HG03175 (cell line): ENCODE results near the gene ULK3.

Source experiments
- ATAC-seq: cut with Tn5 transposase; IDR thresholded peaks from one replicate; pipeline ENCODE4 v1.9.1; 2021; ENCODE audit warnings: mild to moderate bottlenecking, moderate library complexity; ENCODE audit not compliant: unreplicated experiment

The ULK3 gene

DNA sequence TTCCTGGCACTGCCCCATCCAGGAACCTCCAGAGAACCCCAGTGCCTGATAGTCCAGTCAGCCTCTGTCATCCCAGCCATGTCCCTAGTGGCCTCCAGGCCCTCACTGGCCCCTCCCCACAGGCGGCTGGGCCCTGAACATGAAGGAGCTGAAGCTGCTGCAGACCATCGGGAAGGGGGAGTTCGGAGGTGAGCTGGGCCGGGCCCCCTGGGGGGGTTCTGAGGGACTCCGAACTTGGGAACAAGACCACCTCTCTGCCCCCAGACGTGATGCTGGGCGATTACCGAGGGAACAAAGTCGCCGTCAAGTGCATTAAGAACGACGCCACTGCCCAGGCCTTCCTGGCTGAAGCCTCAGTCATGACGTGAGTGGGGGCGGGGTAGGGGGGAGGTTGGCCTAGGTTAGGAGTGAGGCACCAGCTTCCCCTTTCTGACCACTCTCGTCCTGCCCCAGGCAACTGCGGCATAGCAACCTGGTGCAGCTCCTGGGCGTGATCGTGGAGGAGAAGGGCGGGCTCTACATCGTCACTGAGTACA is 42.3 kb downstream of the ULK3 start:
- ATAC-seq, result no peak

DNA sequence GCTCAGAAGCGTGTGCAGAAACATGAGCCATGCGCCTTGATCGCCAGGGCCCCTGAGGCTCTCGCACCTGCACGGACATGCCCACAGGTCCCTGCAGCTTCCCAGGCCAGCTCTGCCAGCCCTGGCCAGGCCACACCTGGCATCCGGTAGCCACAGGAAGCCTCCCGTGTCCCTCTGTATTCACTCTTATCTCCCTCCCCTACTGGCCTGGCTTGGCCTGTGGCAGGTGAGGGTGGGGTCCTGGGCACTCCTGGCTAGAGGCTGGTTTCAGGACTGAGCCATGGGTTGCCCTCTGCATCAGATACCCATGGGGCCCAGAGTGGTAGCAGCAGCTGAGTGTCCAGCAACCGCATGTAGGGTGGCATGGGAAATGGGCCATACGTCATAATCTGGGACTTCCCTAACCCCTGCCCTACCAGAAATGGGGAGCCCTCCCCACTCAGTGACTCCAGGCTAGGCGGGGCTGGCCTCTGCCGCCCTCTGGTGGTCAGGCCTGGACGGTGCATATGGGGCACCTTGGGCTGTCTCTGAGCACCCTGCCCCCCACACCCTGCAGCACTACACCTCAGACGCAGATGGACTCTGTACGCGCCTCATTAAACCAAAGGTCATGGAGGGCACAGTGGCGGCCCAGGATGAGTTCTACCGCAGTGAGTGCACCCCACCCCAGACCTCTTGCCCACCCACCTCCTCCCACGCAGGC is 42.9 kb downstream of the ULK3 start:
- ATAC-seq, result peak; percentile 67

DNA sequence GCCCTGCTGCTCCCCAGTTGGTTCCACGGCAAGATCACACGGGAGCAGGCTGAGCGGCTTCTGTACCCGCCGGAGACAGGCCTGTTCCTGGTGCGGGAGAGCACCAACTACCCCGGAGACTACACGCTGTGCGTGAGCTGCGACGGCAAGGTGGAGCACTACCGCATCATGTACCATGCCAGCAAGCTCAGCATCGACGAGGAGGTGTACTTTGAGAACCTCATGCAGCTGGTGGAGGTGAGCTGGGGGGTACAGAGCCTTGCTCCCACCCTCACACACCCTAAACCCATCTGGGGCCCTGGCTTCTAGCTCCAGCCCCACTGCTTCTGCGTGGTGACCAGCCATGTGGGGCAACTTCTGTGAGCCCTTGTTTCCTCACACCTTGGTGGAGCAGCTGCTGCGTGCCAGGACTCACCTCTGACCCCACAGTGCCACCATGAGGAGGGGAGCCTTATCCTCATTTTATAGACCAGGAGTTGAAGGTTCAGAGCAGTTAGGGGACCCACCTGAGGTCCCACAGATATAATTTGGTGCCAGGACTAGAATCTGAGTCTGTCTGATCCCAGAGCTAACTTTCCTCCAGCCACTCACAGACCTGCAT is 43.6 kb downstream of the ULK3 start:
- ATAC-seq, result no peak

DNA sequence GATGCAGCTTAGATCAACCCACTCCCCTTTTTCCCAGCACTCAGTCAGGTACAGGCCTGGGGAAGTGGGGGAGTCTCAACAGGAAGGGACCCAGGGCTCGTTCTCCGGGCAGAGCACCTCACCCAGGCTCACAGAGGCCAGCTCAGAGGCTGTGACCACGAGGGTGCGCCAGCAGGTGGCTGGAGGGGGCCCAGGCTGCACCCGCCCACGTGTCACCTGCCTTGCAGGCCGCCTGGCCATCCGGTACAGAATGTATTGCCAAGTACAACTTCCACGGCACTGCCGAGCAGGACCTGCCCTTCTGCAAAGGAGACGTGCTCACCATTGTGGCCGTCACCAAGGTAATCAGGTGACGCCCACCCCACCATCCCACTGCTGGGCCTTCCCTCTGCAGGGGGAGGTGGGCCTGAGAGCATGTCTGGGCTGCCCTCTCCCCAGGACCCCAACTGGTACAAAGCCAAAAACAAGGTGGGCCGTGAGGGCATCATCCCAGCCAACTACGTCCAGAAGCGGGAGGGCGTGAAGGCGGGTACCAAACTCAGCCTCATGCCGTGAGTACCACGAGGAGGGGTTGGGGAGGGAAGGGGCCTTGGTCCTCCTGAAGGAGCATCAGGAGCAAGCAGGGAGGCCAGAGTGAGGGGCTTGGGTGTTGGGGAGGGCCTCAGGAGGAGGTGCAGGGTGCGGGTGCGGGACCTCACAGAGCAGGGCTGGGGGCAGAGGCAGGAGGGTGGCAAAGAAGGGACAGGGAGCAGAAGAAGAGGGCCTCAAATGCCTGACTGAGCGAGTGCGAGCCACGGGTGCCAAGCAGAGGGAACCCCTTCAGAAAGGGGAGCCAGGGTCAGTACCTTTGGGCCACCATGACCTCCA is 44.3 kb downstream of the ULK3 start:
- peak; percentile 50 for ATAC-seq

DNA sequence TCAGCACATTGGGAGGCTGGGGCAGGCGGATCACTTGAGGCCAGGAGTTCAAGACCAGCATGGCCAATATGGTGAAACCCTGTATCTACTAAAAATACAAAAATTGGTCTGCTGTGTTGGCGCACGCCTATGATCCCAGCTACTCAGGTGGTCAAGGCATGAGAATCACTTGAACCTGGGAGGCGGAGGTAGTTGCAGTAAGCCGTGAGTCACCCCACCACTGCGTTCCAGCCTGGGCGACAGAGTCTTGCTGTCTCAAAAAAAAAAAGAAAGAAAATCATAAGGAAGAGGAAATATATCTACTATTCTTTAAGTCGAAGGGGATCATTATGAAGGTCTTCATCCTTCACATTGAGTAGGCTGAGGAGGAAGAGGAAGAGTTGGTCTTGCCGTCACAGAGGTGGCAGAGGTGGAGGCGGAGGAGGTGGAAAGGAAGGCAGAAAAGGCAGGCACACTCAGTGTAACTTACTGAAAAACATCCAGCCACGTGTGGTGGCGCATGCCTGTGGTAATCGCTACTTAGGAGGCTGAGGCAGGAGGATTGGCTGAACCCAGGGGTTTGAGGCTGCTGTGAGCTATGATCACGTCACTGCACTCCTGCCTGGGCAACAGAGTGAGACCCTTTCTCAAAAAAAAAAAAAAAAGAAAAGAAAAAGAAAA is 46.9 kb downstream of the ULK3 start:
- no peak for ATAC-seq

DNA sequence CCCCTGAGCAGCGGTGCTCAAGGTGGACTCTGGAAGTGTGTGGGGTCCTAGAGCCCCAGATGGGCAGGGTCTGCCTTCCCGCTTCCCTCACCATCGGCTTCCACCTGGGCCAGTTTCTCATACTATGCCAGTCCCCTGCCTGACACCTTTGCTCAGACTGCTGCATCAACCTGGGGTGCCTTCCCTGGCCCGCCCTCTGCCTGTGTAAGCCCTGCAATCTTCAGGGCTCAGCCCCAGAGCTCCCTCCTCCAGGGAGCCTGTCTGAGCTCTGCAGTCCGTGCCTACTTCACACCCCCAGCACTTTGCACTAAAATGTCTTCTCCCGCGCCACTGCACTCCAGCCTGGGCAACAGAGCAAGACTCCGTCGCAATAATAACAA is 48.0 kb downstream of the ULK3 start:
- no peak for ATAC-seq

DNA sequence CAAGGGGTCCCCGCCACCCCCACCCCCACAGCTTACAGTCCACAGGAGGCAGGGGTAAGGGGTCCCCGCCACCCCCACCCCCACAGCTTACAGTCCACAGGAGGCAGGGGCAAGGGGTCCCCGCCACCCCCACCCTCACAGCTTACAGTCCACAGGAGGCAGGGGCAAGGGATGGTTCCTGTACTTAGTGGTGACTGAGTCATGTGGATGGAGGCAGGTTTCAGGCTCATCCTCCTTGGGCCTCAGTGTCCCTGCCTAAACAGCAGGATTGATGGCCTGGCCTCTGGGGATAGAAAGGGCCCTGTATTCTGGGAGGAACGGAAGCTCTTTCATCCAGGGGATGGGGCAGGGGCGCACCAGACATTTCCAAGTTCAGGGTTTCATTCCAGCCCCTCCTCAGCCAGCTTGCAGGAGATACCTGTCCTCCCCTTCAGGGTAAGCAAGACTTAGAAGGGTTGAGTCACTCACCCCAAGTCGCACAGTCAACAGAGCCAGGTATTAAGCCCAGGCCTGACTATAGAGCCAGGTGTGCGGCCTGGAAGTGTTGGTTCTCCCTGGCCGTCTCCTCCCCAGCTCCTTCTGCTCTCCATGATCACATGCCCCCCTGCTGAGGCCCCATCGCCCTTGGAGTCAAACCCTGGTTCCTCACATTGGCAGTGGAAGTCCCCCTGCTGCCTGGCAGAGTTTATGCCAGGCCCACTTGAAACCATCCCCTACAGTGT is 48.5 kb downstream of the ULK3 start:
- no peak for ATAC-seq

DNA sequence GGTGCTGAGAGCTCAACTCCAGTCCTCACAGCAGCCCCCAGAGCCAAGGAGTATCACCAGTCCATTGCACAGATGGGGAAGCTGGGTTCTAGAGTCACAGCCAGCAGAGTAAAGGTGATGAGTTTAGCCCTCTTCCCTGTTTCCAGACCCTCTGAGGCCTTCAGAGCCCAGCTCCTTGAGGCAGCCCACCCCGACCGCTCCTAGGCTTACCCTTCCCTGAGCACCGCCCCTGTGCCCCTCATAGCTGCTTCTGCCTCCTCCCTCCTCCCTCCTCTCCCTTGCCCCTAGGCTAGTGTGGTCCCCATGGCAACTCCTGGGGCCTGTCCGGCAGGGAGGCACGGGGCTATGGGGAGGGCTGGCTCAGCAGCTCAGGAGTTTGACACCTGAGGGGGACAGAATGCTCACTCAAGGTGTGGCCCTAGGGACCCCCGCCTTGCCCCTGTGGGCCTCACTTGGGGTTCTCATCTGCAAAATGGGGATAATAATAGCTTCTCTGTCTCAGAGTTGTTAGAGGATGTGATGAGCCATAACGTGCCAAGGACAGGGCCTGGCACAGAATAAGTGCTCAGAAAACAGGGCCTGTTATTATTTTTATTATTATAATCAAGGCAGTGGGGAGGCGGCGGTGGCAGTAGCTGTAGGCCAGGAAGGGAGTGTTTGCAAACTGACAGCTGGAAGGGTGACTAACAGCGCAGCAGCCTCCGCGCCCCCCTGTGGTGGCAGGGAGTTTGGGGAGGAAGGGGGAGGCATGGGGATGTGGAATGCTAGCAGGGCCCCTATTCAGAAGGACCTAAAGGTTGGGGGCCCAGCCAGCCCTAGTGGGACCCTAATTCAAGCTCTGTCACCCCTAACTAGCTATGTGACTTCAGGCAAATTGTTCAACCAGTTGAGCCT is 49.6 kb downstream of the ULK3 start:
- no peak for ATAC-seq

DNA sequence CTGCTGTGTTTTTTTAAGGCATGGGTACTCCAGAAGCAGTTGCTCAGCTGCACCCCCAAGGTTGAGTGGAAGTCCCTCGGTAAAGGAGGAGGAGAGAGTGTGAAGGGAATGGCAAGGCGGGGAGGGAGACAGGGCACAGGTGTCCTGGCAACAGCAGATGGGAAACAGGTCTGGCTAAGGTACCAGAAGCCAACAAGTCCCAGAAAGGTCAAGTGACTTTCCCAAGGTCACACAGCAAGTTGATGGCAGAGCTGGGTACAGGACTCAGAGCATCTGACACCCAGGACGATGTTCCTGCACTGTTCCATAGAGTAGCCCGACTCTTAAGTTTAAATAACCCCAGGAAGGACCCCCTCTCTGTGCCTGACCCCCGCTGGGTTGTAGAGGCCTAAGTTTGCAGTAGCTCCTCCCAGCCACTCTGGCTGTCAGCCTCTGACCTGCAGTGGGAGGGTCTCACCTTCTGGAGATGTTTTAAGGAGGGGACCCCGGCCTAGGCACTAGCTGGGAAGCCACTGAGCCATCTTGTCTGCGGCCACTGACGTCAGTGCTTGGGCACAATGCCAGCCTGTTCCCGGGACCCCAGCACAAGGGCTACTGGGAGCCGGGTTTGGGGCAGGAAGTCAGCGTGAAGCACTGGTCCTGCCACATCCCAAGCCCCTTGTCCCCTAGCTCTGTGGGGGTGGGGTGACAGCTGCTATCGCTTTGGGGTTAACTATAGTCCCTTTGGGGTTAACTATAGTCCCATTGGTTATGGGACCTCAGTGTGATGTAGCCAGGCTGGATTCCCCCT is 50.5 kb downstream of the ULK3 start:
- no peak for ATAC-seq

DNA sequence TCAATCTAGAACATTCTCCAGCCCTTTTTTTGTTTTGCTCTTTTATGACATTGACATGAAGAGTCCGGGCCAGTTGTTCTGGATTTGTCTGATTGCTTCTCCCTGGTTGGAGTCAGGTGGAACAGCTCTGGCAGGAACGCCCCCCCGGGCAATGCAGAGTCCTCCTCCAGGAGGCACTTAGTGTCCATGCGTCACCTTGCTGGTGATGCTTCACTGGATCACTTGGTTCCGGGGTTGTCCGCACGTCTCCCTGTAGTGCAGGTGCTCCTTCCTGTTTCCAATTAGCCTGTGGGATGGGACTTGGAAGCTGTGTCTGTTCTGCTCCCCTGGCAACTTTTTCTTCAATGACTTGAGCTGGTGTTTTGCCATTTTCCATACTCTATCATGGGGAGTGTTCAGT is 51.3 kb downstream of the ULK3 start:
- no peak for ATAC-seq

DNA sequence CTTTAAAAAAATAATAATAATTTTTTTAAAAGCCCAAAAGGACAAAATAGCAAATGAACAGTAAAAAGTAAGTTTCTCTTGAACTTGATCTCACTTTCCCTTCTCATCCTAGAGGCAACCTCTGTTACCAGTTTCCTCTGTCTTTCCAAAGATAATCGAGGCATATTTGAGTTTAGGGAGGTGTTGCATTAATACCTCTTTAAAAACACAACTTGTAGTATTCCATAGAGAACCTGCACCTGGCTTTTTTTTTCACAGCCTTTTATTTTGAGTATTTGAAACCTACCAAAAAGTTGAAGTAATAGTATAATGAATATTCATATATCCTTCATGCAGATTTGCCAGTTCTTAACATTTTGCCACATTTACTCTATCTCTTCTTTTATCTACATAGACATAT is 51.9 kb downstream of the ULK3 start:
- no peak for ATAC-seq

DNA sequence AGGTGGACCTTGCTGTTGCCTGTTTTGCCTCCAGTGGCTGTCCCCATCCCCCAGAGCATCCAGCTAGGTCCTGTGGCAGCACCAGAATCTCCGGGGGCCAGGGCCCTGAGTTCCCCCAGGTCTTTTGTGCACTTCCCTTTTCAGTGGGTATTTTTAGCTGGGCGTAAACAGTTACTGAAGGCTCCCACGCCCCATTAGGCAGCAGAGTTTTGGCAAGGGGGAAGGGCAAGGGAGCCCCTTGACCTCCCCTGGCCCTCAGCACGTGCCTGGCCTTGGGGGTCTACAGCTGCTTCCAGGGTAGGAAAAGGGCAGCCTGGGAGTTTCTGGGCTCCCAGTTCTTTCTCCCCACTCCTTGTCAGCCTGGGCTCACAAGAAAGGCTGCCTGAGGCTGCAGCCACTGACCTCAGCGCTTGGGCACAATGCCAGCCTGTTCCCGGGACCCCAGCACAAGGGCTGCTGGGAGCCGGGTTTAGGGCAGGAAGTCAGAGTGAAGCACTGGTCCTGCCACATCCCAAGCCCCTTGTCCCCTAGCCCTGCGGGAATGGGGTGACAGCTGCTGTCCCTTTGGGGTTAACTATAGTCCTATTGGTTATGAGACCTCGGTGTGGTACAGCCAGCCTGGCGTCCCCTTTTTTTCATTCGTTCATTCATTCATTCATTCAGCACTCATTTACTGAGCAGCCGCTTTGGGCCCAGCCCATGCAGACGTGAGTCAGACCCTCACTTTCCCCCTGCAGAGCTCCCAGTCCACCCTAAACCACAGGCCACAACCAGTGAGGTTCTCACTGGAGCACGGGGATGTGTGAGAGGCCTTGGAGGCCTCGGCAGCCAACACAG is 52.7 kb downstream of the ULK3 start:
- ATAC-seq, result no peak

DNA sequence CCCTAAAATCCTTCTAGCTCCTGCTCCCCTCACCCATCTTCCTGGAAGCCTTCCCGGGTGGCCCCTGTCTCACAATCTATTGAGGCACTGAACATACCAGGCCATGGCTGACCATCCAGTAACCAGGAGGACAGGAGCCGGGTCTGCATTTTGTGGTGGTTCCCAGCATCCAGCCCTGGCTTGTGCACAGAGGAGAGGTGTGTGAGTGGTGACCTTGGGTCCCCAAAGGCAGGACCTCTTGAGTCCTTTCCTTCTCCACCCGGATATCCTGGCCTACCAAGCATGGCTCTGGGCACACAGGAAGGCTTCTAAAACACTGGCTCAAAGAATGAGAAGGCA is 53.2 kb downstream of the ULK3 start:
- no peak for ATAC-seq

DNA sequence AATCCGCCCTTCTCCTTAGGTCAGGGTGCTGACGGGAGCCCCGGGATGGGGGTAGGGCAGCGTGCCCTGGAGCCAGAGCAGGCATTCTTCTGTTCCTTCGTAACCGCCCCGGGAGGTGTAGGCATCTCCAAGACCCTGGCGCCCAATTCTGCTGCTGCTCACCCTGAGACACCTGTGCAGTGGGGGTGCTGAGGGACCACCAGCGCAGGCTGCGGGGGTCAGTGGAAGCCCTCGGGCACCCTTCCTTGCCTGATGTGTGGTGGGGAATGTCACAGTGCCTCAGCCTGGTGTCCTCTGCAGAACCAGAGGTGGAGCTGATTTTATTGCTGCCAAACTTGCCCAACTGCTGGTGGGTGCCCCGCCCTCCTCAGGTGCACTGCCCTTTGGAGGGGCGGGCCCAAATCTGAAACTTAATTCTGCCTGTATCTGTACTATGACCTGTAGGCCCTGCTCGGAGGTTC is 53.8 kb downstream of the ULK3 start:
- ATAC-seq, result no peak

DNA sequence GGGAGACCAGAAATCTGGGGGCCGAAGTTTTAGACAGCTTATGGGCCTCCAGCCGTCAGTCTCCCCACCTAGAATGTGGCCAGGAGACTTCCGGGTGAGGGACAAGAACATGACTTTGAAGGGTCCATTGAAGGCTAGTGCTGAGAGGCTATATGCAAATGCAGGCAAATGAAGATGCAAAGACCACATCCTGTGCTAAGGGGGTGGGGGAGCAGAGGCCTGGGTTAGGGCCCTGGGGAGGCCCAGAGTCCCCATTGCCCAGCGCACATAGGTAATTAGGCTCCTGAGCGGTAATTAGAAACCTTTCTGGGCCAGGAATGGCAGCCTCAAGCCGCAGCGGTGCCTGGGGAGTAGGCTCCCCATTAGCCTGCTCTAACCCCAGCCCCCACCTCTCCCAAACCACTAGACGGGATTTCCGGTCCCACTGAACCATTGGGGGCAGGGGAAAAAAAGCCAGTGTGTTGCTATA is 54.2 kb downstream of the ULK3 start:
- peak; percentile 31 for ATAC-seq

DNA sequence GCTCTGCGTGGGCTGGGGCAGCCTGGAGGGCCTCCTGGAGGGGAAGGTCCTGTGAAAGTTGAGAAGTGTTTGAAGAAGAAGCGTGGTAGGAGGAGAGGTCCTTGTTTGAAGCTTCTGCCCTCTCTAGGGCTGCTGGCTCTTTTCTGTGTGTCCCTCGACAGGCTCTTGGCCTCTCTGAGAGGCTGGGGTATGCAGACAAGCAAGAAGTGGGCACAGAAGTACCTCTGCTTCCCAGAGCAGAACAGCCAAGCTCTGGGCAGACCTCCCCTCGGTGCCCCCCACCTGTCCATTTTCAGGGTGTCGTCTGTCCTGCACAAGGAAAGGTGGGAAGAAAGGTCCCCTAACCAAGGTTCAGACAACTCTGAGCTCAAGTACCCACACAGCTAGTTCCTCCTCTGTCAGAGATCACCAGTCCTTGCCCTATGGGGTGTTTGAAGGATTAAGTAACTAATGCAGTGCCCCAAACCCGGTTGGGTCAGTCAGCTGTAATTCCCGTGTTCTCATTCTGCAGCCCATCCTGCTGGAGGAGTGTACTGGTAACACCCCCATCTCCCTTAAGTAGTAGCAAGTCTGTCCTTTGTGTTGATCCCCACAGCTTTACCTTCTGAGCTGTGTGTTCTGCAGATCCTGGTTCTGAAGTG is 54.8 kb downstream of the ULK3 start:
- no peak for ATAC-seq
